ENCODE results near the gene RFX5. TPM values are rescaled to one million over a fixed set of nuclear protein-coding genes. Genes with fewer than 3 reads are reported as not detected.

The RFX5 gene
- total and polyA plus RNA-seq, 2 experiments from 2014 or later, result 13.3 to 44.5 TPM

- Mint-ChIP-seq H3K4me3 (peak overlapping the region; percentile 83), H3K9me3 (no peaks in the 10 kb centered on the region), H3K27ac (no peak overlapping the region), H3K36me3 (ENCODE audit: low read depth) (peaks cover 8% of the 10 kb centered on the region), H3K4me1 (peaks cover 10% of the 10 kb centered on the region; the same call in 2 of the 3 replicates), H3K27me3 (ENCODE audit: insufficient read depth, low read depth, poor library complexity) (peaks cover 9% of the 10 kb centered on the region)
- TF ChIP-seq ZNF114 (CRISPR knock-in tag; IDR thresholded peaks at IDR 0.05) (no peak), POLR2AphosphoS5 (IDR thresholded peaks at IDR 0.05; ENCODE audit: low read depth) (no peak), ETS1 (IDR thresholded peaks at IDR 0.05) (no peak), EZH2 (IDR thresholded peaks at IDR 0.05; ENCODE audit: low read depth, unreplicated experiment) (no peak)
- Histone ChIP-seq H3K79me2 (replicated peaks; ENCODE audit: insufficient read depth) (peaks cover 15% of the 10 kb centered on the region), H2AFZ (no peak overlapping the region), H4K20me1 (replicated peaks; ENCODE audit: insufficient read depth) (peaks cover 4% of the 10 kb centered on the region; the same call in 1 of the 2 replicates), H3K4me1 (ENCODE audit: insufficient read depth) (peaks cover 14% of the 10 kb centered on the region), H3K27me3 (ENCODE audit: insufficient read depth) (no peaks in the 10 kb centered on the region), H3K36me3 (ENCODE audit: insufficient read depth) (peaks cover 6% of the 10 kb centered on the region; the same call in 1 of the 2 replicates), H3F3A (replicated peaks; ENCODE audit: low read depth) (0 out of 2 replicates have a peak, but pooled peaks cover 5% of the 10 kb centered on the region), H3K4me2 (peak overlapping the region; percentile 95), H3K27ac (ENCODE audit: low read depth) (no peak overlapping the region), H3K9me2 (ENCODE audit: insufficient read depth) (no peaks in the 10 kb centered on the region), H3K4me3 (peak overlapping the region; percentile 74)
- DNase-seq (ENCODE audit: low spot score) (no peak), ATAC-seq (no peak)
Observed at GRCh38 chr1:151325646-151326429, 21.2 kb downstream of the RFX5 start.

- peaks cover 15% of the 10 kb centered on the region for H3K79me2 ChIP-seq (replicated peaks; ENCODE audit: insufficient read depth)
- Mint-ChIP-seq H3K27ac (no peak overlapping the region), H3K4me3 (peak overlapping the region; percentile 40; the same call in 2 of the 3 replicates), H3K9me3 (no peaks in the 10 kb centered on the region), H3K4me1 (peaks cover 10% of the 10 kb centered on the region; the same call in 2 of the 3 replicates), H3K27me3 (ENCODE audit: insufficient read depth, low read depth, poor library complexity) (peaks cover 9% of the 10 kb centered on the region), H3K36me3 (ENCODE audit: low read depth) (peaks cover 8% of the 10 kb centered on the region)
- peaks cover 6% of the 10 kb centered on the region; the same call in 1 of the 2 replicates for H3K36me3 ChIP-seq (ENCODE audit: insufficient read depth)
- 0 out of 2 replicates have a peak, but pooled peaks cover 9% of the 10 kb centered on the region for H3F3A ChIP-seq (replicated peaks; ENCODE audit: low read depth)
- H3K27ac ChIP-seq (ENCODE audit: low read depth), result no peak overlapping the region
- peaks cover 4% of the 10 kb centered on the region; the same call in 1 of the 2 replicates for H4K20me1 ChIP-seq (replicated peaks; ENCODE audit: insufficient read depth)
- DNase-seq (ENCODE audit: low spot score) (no peak), ATAC-seq (no peak)
- TF ChIP-seq STAT1 (IDR thresholded peaks at IDR 0.05; ENCODE audit: unreplicated experiment) (no peak), ZNF462 (CRISPR knock-in tag; IDR thresholded peaks at IDR 0.05) (no peak), CREB1 (CRISPR knock-in tag; IDR thresholded peaks at IDR 0.05; ENCODE audit: low read depth) (no peak), POLR2AphosphoS5 (IDR thresholded peaks at IDR 0.05; ENCODE audit: low read depth) (no peak)
- H3K9me2 ChIP-seq (ENCODE audit: insufficient read depth), result no peaks in the 10 kb centered on the region
- no peak overlapping the region for H3K4me3 ChIP-seq
- H3K4me2 ChIP-seq, result no peak overlapping the region
- no peaks in the 10 kb centered on the region for H3K27me3 ChIP-seq (ENCODE audit: insufficient read depth)
- no peak overlapping the region for H2AFZ ChIP-seq
- peaks cover 14% of the 10 kb centered on the region for H3K4me1 ChIP-seq (ENCODE audit: insufficient read depth)
Observed at GRCh38 chr1:151325231-151325630, 21.8 kb downstream of the RFX5 start.
